ENCODE data around the gene BABAM1.

BABAM1 gene

GRCh38 chr19:17303940-17304267 is 36.7 kb downstream of the BABAM1 start:
- no peak overlapping the region for H3K4me3 ChIP-seq (ENCODE audit: insufficient read depth, low read depth, low read length, poor library complexity, severe bottlenecking)
- no peak overlapping the region for H3K27ac ChIP-seq (ENCODE audit: insufficient read depth, low read length, poor library complexity, severe bottlenecking)
- H3K4me1 ChIP-seq (ENCODE audit: control insufficient read depth, insufficient read depth, low read length, poor library complexity, severe bottlenecking), result peaks cover 31% of the 10 kb centered on the region
- no peak for DNase-seq
- H3K27me3 ChIP-seq (replicated peaks; ENCODE audit: control insufficient read depth, insufficient read depth, low read length, poor library complexity, severe bottlenecking), result no peaks in the 10 kb centered on the region
- no peaks in the 10 kb centered on the region for H3K9me3 ChIP-seq (ENCODE audit: control insufficient read depth, low read length)
- no peaks in the 10 kb centered on the region for H3K36me3 ChIP-seq (ENCODE audit: control insufficient read depth, insufficient read depth, low read length)

GRCh38 chr19:17304386-17305215 is 37.4 kb downstream of the BABAM1 start:
- peaks cover 31% of the 10 kb centered on the region for H3K4me1 ChIP-seq (ENCODE audit: control insufficient read depth, insufficient read depth, low read length, poor library complexity, severe bottlenecking)
- H3K36me3 ChIP-seq (ENCODE audit: control insufficient read depth, insufficient read depth, low read length), result no peaks in the 10 kb centered on the region
- peak overlapping the region; percentile 19 for H3K27ac ChIP-seq (ENCODE audit: insufficient read depth, low read length, poor library complexity, severe bottlenecking)
- no peaks in the 10 kb centered on the region for H3K27me3 ChIP-seq (replicated peaks; ENCODE audit: control insufficient read depth, insufficient read depth, low read length, poor library complexity, severe bottlenecking)
- no peak for DNase-seq
- H3K9me3 ChIP-seq (ENCODE audit: control insufficient read depth, low read length), result no peaks in the 10 kb centered on the region
- H3K4me3 ChIP-seq (ENCODE audit: insufficient read depth, low read depth, low read length, poor library complexity, severe bottlenecking), result peak overlapping the region; percentile 7

GRCh38 chr19:17305216-17305516 is 37.9 kb downstream of the BABAM1 start:
- Histone ChIP-seq H3K27ac (ENCODE audit: insufficient read depth, low read length, poor library complexity, severe bottlenecking) (peak overlapping the region; percentile 19), H3K4me1 (ENCODE audit: control insufficient read depth, insufficient read depth, low read length, poor library complexity, severe bottlenecking) (peaks cover 35% of the 10 kb centered on the region), H3K36me3 (ENCODE audit: control insufficient read depth, insufficient read depth, low read length) (no peaks in the 10 kb centered on the region), H3K27me3 (replicated peaks; ENCODE audit: control insufficient read depth, insufficient read depth, low read length, poor library complexity, severe bottlenecking) (no peaks in the 10 kb centered on the region), H3K4me3 (ENCODE audit: insufficient read depth, low read depth, low read length, poor library complexity, severe bottlenecking) (peak overlapping the region; percentile 7), H3K9me3 (ENCODE audit: control insufficient read depth, low read length) (no peaks in the 10 kb centered on the region)
- DNase-seq, result no peak

- Histone ChIP-seq H3K9me3 (ENCODE audit: control insufficient read depth, low read length) (no peaks in the 10 kb centered on the region), H3K4me1 (ENCODE audit: control insufficient read depth, insufficient read depth, low read length, poor library complexity, severe bottlenecking) (peaks cover 40% of the 10 kb centered on the region), H3K27me3 (replicated peaks; ENCODE audit: control insufficient read depth, insufficient read depth, low read length, poor library complexity, severe bottlenecking) (no peaks in the 10 kb centered on the region), H3K4me3 (ENCODE audit: insufficient read depth, low read depth, low read length, poor library complexity, severe bottlenecking) (peak within 1 kb of the TSS; percentile 60), H3K27ac (ENCODE audit: insufficient read depth, low read length, poor library complexity, severe bottlenecking) (peak within 1 kb of the TSS; percentile 69), H3K36me3 (ENCODE audit: control insufficient read depth, insufficient read depth, low read length) (no peaks in the 10 kb centered on the region)
- peak; percentile 91 to 96 (median 95) for DNase-seq
Observed at GRCh38 chr19:17305517-17306284, 38.5 kb downstream of the BABAM1 start, which contains the start of gene MRPL34. Gene MRPL34 (plus strand): TSS chr19:17305872. CDS start chr19:17305893, 21 bp downstream.

- peaks cover 43% of the 10 kb centered on the region for H3K4me1 ChIP-seq (ENCODE audit: control insufficient read depth, insufficient read depth, low read length, poor library complexity, severe bottlenecking)
- no peaks in the 10 kb centered on the region for H3K9me3 ChIP-seq (ENCODE audit: control insufficient read depth, low read length)
- no peak for DNase-seq
- H3K36me3 ChIP-seq (ENCODE audit: control insufficient read depth, insufficient read depth, low read length), result no peaks in the 10 kb centered on the region
- peak overlapping the region; percentile 60 for H3K4me3 ChIP-seq (ENCODE audit: insufficient read depth, low read depth, low read length, poor library complexity, severe bottlenecking)
- no peaks in the 10 kb centered on the region for H3K27me3 ChIP-seq (replicated peaks; ENCODE audit: control insufficient read depth, insufficient read depth, low read length, poor library complexity, severe bottlenecking)
- peak overlapping the region; percentile 69 for H3K27ac ChIP-seq (ENCODE audit: insufficient read depth, low read length, poor library complexity, severe bottlenecking)
Observed at GRCh38 chr19:17306285-17306714, 39.1 kb downstream of the BABAM1 start.

- Histone ChIP-seq H3K27me3 (replicated peaks; ENCODE audit: control insufficient read depth, insufficient read depth, low read length, poor library complexity, severe bottlenecking) (no peaks in the 10 kb centered on the region), H3K36me3 (ENCODE audit: control insufficient read depth, insufficient read depth, low read length) (peaks cover 8% of the 10 kb centered on the region), H3K27ac (ENCODE audit: insufficient read depth, low read length, poor library complexity, severe bottlenecking) (no peak overlapping the region), H3K9me3 (ENCODE audit: control insufficient read depth, low read length) (no peaks in the 10 kb centered on the region), H3K4me1 (ENCODE audit: control insufficient read depth, insufficient read depth, low read length, poor library complexity, severe bottlenecking) (peaks cover 35% of the 10 kb centered on the region), H3K4me3 (ENCODE audit: insufficient read depth, low read depth, low read length, poor library complexity, severe bottlenecking) (no peak overlapping the region)
- no peak for DNase-seq
Observed at GRCh38 chr19:17307876-17308377, 40.7 kb downstream of the BABAM1 start.

- H3K4me1 ChIP-seq (ENCODE audit: control insufficient read depth, insufficient read depth, low read length, poor library complexity, severe bottlenecking), result peaks cover 28% of the 10 kb centered on the region
- H3K4me3 ChIP-seq (ENCODE audit: insufficient read depth, low read depth, low read length, poor library complexity, severe bottlenecking), result peak within 1 kb of the TSS; percentile 76
- no peaks in the 10 kb centered on the region for H3K9me3 ChIP-seq (ENCODE audit: control insufficient read depth, low read length)
- peak; percentile 99 to 100 (median 99) for DNase-seq
- H3K27me3 ChIP-seq (replicated peaks; ENCODE audit: control insufficient read depth, insufficient read depth, low read length, poor library complexity, severe bottlenecking), result no peaks in the 10 kb centered on the region
- H3K27ac ChIP-seq (ENCODE audit: insufficient read depth, low read length, poor library complexity, severe bottlenecking), result peak within 1 kb of the TSS; percentile 83
- H3K36me3 ChIP-seq (ENCODE audit: control insufficient read depth, insufficient read depth, low read length), result peaks cover 16% of the 10 kb centered on the region
Observed at GRCh38 chr19:17309198-17309964, 42.1 kb downstream of the BABAM1 start, which contains the start of gene DDA1. Gene DDA1 (plus strand): TSS chr19:17309563. CDS start chr19:17309655, 92 bp downstream.

GRCh38 chr19:17309965-17310461 is 42.8 kb downstream of the BABAM1 start:
- H3K36me3 ChIP-seq (ENCODE audit: control insufficient read depth, insufficient read depth, low read length), result peaks cover 21% of the 10 kb centered on the region
- H3K4me1 ChIP-seq (ENCODE audit: control insufficient read depth, insufficient read depth, low read length, poor library complexity, severe bottlenecking), result peaks cover 26% of the 10 kb centered on the region
- peak overlapping the region; percentile 83 for H3K27ac ChIP-seq (ENCODE audit: insufficient read depth, low read length, poor library complexity, severe bottlenecking)
- peak in 1 of 3 donors; percentile 16 for DNase-seq
- no peaks in the 10 kb centered on the region for H3K27me3 ChIP-seq (replicated peaks; ENCODE audit: control insufficient read depth, insufficient read depth, low read length, poor library complexity, severe bottlenecking)
- H3K9me3 ChIP-seq (ENCODE audit: control insufficient read depth, low read length), result no peaks in the 10 kb centered on the region
- peak overlapping the region; percentile 76 for H3K4me3 ChIP-seq (ENCODE audit: insufficient read depth, low read depth, low read length, poor library complexity, severe bottlenecking)

- no peaks in the 10 kb centered on the region for H3K27me3 ChIP-seq (replicated peaks; ENCODE audit: control insufficient read depth, insufficient read depth, low read length, poor library complexity, severe bottlenecking)
- no peak for DNase-seq
- peaks cover 29% of the 10 kb centered on the region for H3K36me3 ChIP-seq (ENCODE audit: control insufficient read depth, insufficient read depth, low read length)
- H3K4me3 ChIP-seq (ENCODE audit: insufficient read depth, low read depth, low read length, poor library complexity, severe bottlenecking), result no peak overlapping the region
- peaks cover 15% of the 10 kb centered on the region for H3K4me1 ChIP-seq (ENCODE audit: control insufficient read depth, insufficient read depth, low read length, poor library complexity, severe bottlenecking)
- H3K9me3 ChIP-seq (ENCODE audit: control insufficient read depth, low read length), result no peaks in the 10 kb centered on the region
- no peak overlapping the region for H3K27ac ChIP-seq (ENCODE audit: insufficient read depth, low read length, poor library complexity, severe bottlenecking)
Observed at GRCh38 chr19:17311455-17312188, 44.4 kb downstream of the BABAM1 start.
